Measurements from ENCODE around the gene PTPRR. TPM values are rescaled to one million over a fixed set of nuclear protein-coding genes. Genes with fewer than 3 reads are reported as not detected.

Gene PTPRR
- total and polyA plus RNA-seq, 11 donors = 0.21 to 1.0 (median 0.40) TPM; not detected in 1

DNA sequence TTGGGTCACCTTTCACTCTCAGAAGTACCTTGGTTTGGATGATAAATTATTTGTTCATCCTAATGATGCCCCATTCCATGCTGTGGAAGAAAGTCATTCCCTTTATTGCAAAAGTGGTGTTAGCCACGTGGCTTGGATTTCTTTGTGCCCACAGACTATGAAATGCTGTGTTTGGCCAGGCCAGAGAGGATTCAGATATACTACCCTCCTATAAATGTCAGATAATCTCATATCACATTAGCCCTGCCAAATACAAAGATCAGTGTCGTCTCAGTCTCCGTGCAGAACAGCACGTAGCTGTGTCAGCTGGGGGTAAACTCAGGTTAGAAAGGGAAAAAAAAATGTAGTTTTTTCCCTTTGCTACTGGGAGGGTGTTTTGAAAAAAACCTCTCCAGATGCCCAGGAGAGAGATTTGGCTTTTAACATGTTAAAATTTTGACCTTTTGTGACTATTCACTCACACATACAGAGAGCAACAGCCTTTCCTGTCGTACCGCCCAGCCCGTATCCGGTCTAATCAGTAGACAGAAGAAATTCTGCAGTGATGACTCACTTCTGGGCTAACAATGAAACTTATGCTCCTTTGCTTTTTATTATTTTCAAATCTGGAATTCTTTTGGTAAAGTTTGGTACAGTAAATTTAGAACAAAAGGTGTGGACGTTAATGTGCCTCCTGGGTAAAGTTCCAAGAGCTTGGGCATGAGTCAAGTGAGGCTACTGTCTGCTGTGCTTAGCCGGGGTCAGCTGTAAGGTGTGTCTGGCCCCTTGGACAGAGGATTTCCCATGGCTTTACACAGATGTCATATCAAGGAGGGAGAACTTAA, 274.8 kb downstream of the PTPRR start:
- peaks cover 0 to 50% (median 30%) of the 10 kb centered on the region in 12 donors for H3K4me1 ChIP-seq
- H3K36me3 ChIP-seq = no peaks in the 10 kb centered on the region
- no peak for TF ChIP-seq CTCF (IDR thresholded peaks at IDR 0.05)
- no peak for TF ChIP-seq POLR2A (IDR thresholded peaks at IDR 0.05)
- intact Hi-C loops (cut with DNase I) = loop anchor here in 6 of 10 donors (5.0 to 10.0 kb wide), 4 partner anchors 33 to 51 kb away; no protein-coding TSS in a partner anchor
- H3K27me3 ChIP-seq = no peaks in the 10 kb centered on the region
- peak; percentile 63 to 78 (median 69) for DNase-seq
- H3K4me3 ChIP-seq = peak overlapping the region in 1 of 12 donors; percentile 0
- peak; percentile 87 to 97 (median 94) for ATAC-seq
- WGBS, 4 donors = 18 to 27% (median 24%) methylated on average over 10 of the region's 10 CpGs
- no peaks in the 10 kb centered on the region for H3K9me3 ChIP-seq
- peak overlapping the region in 10 of 12 donors; percentile 8 to 68 (median 52) for H3K27ac ChIP-seq

GRCh38 chr12:70644861-70645260, 275.7 kb downstream of the PTPRR start:
- intact Hi-C loops (cut with DNase I) = loop anchor here in 6 of 10 donors (5.0 to 10.0 kb wide), 4 partner anchors 33 to 50 kb away; no protein-coding TSS in a partner anchor
- Histone ChIP-seq H3K27ac (peak overlapping the region in 10 of 12 donors; percentile 8 to 63 (median 50)), H3K36me3 (no peaks in the 10 kb centered on the region), H3K27me3 (no peaks in the 10 kb centered on the region), H3K4me3 (no peak overlapping the region), H3K9me3 (no peaks in the 10 kb centered on the region), H3K4me1 (peaks cover 0 to 52% (median 30%) of the 10 kb centered on the region in 12 donors)
- DNase-seq (no peak), ATAC-seq (no peak)
- 83 to 95% (median 88%) methylated on average over 2 of the region's 2 CpGs for WGBS, 4 donors
- TF ChIP-seq CTCF (IDR thresholded peaks at IDR 0.05) (no peak), POLR2A (IDR thresholded peaks at IDR 0.05) (no peak)

DNA sequence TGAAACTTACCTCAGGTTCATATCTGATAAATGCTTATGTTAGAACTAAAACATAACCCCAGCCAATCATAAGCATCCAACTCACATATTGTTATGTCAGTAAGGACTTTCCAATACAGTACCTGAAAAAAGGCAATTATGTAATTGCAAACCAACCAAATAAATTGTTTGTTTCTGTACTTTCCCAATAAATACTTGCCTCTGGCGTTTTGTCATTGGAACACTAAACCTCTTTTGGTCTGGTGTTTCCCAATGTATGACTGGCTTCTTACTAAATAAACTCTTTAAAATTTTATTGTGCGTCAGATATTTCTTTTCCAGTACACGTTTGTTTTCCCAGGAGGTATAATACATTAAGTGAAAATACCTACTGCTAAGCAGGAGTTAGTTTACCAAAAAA, 276.6 kb downstream of the PTPRR start:
- DNase-seq = no peak
- TF ChIP-seq CTCF (IDR thresholded peaks at IDR 0.05) (no peak), POLR2A (IDR thresholded peaks at IDR 0.05) (no peak)
- 86 to 91% (median 89%) methylated on average over 3 of the region's 3 CpGs for WGBS, 4 donors
- Histone ChIP-seq H3K9me3 (no peaks in the 10 kb centered on the region), H3K4me3 (no peak overlapping the region), H3K4me1 (peaks cover 0 to 49% (median 27%) of the 10 kb centered on the region in 12 donors), H3K36me3 (no peaks in the 10 kb centered on the region), H3K27ac (no peak overlapping the region), H3K27me3 (no peaks in the 10 kb centered on the region)
- ATAC-seq = no peak
- intact Hi-C loops (cut with DNase I) = loop anchor here in 2 of 10 donors (10.0 kb wide), 1 partner anchor 49 kb away; no protein-coding TSS in a partner anchor

- H3K36me3 ChIP-seq = no peaks in the 10 kb centered on the region
- WGBS, 4 donors = 78 to 88% (median 84%) methylated on average over 2 of the region's 2 CpGs
- intact Hi-C loops (cut with DNase I) = loop anchor here in 2 of 10 donors (10.0 kb wide), 1 partner anchor 47 kb away; no protein-coding TSS in a partner anchor
- ATAC-seq = no peak
- TF ChIP-seq CTCF (IDR thresholded peaks at IDR 0.05) (no peak), POLR2A (IDR thresholded peaks at IDR 0.05) (no peak)
- no peaks in the 10 kb centered on the region for H3K9me3 ChIP-seq
- H3K27me3 ChIP-seq = no peaks in the 10 kb centered on the region
- H3K4me1 ChIP-seq = peaks cover 0 to 33% (median 14%) of the 10 kb centered on the region in 12 donors
- no peak overlapping the region for H3K27ac ChIP-seq
- H3K4me3 ChIP-seq = no peak overlapping the region
- DNase-seq = no peak
Measured at GRCh38 chr12:70641691-70642090, 278.8 kb downstream of the PTPRR start.

Data from heart left ventricle (tissue), 16 donors.